ENCODE data around the gene NSD2.
"Not testable (repeated sequence)": the region's sequence is repeated elsewhere in the genome, so short reads cannot be mapped to it uniquely, and the experiment has no call there.

The NSD2 gene

DNA sequence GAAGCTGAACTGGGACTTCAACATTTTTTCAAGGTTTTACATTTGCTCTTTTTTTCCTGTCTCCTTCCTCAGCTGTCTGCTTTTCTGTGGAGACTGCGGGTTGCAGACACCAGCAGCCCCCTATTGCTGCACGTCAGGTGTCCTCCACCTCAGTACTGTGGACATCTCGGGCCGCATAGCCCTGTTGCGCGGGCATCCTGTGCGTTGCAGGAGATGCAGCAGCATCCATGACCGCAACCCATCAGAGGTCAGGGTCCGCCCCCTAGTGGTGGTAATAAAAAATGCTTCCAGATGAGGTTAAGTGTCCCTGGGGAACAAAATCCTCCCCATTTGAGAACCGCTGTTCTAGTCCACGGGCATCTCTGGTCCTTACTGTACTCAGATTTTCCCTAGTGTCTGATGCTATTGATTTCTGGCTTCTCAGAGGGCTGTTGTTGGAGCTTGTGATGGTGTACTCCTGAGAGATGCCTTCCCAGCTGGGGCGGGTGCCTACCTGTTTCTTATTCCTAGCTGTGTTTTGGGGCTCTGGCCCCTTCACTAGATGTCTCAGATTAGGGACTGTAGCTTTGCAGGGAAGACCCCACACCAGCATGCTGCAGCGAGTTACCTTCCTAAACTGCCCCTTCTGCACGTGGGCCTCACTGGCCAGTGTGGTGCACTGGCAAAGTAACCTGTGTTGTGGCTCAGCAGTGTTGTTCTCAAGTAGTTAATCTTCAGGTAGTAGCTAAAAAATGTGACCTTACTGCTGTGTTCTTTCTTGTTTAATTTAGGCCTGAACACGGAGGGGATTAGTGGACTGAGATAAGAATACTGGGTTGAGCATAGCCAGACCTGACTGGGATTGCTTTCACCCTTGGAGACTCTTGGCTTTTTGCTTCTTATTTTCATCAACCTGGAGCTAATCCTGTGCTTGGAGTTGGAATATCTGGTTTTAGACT is 28.2 kb downstream of the NSD2 start:
- DNase-seq = peak; percentile 64

DNA sequence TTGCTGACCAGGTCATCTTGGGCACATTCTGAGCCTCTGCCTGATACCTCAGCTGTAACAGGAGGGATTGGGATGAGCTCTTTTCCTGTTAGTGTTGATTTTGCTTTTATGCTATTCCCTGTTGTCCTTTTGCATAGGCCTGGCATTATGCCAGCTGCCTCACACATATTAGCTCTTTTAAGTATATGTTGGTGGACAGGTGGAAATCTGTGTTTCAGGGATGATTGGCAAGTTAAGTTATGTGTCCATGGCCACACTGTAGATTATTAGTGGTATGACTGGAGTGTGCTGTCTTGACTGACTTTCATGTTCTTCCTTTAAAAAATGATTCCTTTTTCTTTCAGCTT is 28.9 kb downstream of the NSD2 start:
- no peak for DNase-seq

DNA sequence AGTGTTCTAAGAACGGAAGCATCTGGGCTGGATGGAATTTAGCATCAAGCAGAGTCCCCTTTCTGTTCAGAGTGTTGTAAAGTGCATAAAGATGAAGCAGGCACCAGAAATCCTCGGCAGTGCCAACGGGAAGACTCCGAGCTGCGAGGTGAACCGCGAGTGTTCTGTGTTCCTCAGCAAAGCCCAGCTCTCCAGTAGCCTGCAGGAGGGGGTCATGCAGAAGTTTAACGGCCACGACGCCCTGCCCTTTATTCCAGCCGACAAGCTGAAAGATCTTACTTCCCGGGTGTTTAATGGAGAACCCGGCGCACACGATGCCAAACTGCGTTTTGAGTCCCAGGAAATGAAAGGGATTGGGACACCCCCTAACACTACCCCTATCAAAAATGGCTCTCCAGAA is 29.4 kb downstream of the NSD2 start:
- DNase-seq = no peak

DNA sequence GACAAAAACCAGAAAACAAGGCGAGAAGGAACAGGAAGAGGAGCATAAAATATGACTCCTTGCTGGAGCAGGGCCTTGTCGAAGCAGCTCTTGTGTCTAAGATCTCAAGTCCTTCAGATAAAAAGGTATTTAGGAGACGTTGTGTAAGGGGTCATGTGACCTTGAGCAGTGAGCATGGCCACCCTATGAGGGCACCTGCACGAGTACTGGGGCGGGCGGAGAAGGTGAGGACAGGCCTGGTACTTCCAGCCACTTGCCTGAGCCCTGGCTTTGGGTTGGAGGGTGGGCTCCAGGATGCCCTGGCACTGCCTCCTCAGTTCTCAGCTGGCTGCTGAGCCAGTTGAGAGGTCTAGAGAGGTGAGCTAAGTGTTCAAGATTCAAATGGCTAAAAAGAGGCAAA is 29.9 kb downstream of the NSD2 start:
- no peak for DNase-seq

DNA sequence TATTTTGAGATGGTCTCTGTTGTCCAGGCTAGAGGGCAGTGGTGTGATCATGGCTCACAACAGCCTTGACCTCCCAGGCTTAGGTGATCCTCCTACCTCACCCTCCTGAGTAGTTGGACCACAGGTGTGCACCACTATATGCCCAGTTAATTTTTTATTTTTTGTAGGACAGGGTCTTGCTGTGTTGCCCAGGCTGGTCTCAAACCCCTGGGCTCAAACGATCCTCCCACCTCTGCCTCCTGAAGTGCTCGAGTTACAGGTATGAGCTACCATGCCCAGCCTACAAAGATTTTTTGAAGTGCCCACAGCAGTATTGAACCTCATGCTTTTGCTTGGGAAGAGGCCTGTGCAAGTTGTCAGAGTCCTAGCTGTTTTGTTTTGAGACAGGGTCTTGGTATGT is 31.1 kb downstream of the NSD2 start:
- DNase-seq = no peak

DNA sequence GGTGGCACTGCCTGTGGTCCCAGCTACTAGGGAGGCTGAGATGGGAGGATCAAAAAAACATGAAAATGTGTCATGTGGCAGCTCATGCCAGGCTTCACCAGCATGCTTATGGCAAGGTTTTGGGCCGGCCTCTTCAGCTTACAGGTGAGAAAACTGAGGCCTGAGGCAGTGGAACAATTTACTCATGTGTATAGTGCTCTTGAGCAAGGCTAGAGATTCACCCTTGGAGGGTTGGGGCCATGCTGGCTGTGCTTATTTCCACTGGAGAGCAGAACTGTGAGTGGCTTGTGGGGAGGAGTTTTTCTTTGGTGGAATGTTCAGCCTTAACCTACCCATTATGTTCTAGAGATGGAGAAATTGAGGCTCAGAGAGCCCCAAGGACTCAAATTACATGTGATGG is 31.8 kb downstream of the NSD2 start:
- no peak for DNase-seq

DNA sequence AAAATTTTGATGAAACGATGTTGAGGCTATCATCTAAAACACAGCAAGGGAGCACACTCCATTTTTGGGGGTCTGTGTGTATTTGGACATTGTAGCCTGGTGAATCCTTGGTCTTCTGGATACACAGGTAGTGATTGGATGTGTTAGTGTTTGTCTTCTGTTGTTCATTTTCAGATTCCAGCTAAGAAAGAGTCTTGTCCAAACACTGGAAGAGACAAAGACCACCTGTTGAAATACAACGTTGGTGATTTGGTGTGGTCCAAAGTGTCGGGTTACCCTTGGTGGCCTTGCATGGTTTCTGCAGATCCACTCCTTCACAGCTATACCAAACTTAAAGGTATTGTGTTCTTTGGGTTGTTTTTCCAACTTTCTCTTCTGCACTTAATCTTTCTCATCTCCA is 32.8 kb downstream of the NSD2 start:
- DNase-seq = no peak

DNA sequence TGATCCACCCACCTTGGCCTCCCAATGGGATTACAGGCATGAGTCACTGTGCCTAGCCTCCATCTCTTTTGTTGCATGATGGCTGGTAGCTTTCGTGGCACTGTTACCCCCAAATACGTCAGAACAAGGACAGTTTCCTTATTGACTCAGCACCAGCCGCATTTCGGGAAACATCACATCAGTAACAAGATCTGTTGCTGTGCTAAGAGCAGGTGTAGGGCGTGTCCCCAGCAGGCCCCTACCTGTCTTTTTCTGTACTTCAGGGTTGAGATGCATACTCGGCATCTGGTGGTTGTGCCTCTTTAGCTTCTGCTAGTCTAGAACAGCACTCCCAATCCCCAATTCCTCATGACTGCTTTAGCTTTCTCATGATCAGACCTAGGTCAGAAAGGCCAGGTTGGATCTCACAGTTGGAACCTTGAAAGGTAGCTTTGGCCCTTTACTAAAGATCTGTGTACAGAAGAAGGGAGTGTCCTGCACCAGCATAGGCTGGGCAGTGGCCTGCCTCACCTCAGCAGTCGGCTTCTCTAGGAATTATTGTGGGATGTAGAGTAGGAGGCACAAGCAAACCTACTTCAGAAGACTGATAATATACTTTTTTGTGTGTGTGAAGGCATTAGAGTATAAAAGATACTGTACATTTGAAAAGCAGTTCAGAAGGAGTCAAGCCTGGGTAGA is 36.8 kb downstream of the NSD2 start:
- DNase-seq = no peak

DNA sequence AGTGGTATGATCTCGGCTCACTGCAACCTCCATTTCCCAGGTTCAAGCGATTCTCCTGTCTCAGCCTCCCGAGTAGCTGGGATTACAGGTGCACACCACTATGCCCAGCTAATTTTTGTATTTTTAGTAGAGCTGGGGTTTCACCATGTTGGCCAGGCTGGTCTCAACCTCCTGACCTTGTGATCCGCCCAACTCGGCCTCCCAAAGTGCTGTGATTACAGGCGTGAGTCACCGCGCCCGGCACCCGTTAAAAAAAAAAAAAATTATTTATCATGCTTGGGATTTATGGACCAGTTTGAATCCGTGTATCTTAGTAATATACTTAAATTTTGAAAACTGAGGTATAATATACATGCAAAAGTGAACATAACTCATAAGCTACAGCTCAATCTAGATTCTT is 38.5 kb downstream of the NSD2 start:
- not testable (repeated sequence) for DNase-seq

DNA sequence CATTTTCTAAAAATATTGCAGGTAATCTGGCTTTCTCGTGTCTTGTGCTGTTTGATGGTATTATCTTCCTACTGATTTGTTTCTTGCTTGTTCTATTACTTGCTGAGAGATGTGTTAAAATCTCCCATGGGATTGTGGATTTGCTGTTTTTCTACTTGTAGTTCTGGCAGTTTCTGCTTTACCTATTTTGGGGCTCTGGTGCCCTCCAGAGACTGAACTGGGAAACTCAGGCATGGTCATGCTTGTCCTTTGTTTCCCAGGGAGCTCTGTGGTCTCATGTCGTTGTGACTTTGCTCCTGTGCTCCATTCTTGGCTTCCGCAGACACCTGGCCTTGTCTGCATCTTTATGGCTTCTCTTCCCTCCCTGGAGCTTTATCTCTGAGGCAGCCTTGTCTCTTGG is 39.5 kb downstream of the NSD2 start:
- peak; percentile 3 for DNase-seq

DNA sequence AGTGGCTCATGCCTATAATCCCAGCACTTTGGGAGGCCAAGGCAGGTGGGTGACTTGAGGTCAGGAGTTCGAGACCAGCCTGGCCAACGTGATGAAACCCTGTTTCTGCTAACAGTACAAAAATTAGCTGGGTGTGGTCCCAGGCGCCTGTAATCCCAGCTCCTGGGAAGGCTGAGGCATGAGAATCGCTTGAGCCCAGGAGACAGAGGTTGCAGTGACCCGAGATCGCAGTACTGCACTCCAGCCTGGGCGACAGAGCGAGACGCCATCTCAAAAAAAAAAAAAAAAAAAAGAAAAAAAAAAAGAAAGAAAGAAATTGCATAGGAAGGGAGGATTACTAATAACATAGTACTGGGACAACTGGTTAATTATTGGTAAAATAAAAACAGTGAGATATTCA is 40.1 kb downstream of the NSD2 start:
- DNase-seq = not testable (repeated sequence)

DNA sequence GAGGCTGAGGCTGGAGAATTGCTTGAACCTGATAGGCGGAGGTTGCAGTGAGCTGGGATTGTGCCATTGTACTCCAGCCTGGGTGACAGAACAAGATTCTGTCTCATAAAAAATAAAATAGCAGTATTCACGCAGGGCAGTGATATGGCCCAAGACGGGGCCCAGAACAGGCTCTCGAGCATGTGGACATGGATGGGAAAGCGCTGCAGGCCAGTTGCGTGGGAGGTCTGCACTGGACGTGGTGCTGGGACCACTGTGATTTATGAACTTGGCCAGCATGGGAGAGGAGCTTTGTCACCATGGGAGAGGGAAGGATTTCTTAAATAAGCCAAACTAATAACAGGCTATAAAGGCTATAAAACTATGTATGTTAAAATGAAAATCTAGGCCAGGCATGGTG is 51.6 kb downstream of the NSD2 start:
- DNase-seq = no peak

DNA sequence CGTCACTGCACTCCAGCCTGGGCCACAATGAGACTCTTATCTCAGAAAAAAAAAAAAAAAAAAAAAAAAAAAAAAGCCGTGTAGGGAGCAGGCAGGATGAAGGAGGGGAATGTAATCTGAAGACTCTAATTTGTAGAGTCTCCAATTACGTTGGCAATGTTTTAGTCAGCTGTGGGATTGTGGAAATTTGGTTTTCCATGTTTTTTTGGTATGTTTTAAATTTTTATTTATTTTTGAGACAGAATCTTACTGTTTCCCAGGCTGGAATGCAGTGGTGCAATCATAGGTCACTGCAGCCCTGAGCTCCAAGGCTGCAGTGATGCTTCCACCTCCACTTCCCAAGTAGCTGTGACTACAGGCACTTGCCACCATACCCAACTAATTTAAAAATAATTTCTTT is 56.5 kb downstream of the NSD2 start:
- DNase-seq = no peak

DNA sequence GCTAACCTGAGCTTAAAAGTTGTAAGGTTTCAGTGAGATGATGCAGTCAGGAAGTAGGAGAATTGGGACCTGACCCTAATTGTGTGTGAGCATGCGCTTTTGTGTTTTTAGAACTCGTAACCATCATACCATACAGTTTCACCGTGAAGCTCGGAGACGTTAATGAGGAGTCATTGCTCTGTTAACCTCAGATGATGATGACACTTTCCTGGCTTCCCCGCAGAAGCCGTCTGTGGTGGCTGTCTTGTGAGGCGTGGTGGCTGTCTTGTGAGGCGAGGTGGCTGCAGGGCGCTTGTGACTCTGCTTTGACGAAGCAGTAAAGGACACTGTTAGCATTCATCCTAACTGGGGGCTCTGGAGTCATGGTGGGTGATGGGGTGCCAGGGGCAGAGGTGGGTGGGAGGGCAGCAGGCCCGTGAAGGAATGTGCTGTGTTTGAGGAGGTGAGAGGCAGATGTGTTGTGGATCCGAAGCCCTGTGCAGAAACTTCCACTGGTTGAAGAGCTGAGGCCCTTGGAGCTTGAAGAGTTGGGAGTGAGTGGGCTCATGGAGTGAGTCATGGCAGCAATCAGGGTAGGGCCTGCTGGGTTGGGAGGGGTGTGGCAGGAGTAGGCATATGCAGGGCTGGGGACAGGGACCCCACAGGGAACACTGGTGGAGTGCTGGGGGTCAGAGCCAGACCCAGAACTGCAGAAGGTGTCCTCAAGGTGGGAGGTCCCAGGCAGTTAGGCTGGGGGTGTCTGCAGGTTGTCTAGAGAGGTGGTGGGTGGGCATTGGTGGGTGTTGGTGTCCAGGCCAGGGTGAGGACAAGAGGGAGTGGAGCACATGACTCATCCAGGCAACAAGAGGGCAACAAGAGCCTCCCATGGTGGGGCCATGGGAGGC is 57.4 kb downstream of the NSD2 start:
- DNase-seq = no peak

DNA sequence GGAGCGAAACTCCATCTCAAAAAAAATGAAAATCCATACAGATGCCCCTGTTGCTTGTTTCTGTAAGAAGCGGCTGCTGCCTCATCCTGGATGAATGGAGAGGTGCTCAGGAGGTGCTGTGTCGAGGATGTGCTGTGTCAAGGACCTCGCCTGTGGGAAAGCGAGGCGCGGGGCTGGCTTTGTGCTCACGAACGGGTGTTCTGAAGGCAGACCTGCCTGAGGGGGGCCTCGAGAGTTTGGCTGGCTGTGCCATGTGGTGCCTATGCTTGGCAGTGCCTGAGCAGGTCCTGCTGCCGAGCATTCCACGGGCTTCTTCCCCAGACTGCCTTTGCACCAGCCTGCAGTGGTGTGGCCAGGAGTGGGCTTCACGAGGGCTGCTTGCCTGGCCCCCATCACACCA is 61.5 kb downstream of the NSD2 start:
- no peak for DNase-seq

DNA sequence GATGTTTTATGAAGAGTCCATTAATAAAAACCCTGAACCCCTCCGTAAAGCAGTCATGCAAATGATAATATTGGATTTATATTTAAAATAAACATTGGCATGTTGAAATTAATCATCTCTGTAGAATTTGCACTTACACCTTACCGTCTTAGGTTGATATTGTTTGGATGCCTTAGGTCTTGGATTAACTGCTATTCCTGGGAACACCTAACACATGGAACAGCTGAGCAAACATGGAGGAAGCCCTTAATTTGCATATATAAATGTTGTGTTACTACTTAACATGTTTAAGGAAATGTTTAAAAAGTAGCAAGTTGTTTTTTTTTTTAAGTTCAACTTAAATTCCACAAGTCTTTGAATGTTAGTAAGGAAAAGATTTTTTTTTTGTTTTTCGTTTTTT is 62.5 kb downstream of the NSD2 start:
- no peak for DNase-seq

DNA sequence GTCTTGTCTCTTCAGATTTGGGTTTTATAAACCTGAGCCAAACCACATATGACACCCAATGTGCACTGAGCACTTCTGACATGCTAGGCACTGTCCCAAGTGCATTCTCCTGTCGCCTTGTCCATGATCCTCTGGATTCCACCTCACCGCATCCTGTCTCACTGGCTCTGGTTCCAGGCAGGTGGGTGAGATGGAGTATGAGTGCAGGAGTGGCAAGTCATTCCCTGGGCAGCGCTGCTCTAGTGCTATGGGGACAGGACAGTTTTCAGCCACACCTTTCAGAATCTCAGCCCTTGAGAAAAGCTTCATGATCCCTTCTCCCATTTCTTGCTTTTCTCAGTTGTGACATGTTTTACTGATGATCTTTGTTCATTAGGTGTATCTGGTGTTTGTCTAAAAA is 66.4 kb downstream of the NSD2 start:
- DNase-seq = no peak

DNA sequence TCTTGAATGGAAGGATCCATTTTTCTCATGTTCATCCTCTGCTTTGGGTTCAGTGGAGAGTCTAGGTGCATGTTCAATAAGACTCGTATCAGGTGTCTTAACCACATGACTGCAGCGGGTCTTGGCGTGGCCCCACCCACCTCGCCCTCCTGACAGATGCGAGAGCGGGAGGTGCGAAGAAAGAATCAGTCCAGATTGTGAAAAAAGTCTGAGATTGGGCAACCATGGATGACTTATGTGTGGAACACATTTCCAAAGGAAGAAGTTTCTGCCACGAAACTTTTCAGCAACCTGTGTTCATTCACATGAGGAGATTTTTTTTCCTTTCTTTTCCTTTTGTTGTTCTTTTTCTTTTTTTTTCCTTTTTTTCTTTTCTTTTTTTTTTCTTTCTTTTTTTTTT is 66.8 kb downstream of the NSD2 start:
- DNase-seq = no peak

DNA sequence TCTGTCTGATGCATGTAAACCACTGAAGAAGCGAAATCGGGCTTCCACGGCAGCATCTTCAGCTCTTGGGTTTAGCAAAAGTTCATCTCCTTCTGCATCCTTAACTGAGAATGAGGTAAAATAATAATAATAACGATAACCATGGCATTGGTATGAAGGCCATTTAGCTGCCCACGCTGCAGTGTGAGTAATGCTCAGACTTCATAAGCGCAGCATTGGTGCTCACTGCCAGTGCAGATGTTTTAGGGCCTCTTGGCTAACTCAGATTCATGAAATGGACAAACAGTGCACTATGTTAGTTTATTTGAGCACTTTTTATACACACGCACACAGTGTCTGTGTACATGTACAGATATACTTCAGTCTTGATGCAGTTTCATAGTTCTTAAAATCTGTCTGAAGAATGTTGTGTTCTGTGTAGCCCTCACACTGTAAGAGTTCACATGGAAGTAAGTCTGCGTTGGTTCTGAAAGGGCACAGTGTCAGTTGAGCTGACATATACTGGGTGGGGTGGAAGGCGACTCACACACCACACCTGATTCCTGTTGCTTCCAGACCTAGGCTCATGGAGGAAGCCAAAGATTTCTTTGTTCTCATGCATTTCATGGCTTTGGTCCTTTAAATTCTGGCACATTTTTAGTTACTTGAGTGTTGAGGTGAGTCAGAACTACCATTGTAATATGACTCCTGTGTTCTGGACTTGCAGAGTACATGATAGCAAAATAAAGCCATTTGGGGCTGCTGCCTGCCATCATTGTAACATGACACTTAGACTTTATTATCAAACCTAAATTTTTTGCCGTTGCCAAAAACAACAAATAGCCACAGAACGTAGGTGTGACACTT is 68.7 kb downstream of the NSD2 start:
- DNase-seq = peak; percentile 27

DNA sequence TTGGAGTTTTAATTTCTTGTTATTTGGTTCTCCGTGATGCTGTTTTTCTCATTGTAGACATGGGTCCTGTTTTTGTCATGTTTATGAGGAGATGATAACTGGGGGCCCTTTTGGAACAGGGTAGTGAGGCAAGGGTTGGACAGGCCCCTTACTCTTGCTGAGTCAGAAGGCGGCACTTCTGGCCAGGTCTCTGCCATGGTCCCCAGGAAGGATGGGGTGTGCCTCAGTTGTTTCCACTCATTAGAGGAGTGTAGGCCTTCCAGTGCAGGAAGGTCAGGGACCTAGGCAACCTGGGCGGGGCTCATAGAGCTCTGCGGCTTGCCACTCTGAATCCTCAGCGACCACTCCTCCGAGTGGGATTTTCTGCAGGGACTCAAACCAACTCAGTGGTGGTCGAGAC is 69.4 kb downstream of the NSD2 start:
- DNase-seq = no peak

DNA sequence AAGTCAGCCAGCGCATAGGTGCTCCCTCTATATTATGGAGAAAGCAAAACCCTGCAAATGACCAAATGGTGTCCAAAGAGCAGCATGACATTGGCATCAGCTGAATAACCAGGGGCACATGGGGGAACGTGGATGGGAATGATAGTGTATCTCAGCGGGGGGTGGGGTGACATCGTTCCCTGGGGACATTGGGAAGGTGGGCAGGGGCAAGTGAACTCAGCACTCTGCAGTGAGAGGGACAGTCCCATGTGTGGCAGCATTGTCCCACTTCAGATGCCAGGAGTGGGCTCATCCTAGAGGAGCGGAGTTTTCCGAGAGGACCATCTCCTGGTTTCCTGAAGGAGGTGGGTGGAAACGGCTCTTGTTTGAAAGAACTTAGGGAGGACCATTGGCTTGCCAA is 72.7 kb downstream of the NSD2 start:
- no peak for DNase-seq

DNA sequence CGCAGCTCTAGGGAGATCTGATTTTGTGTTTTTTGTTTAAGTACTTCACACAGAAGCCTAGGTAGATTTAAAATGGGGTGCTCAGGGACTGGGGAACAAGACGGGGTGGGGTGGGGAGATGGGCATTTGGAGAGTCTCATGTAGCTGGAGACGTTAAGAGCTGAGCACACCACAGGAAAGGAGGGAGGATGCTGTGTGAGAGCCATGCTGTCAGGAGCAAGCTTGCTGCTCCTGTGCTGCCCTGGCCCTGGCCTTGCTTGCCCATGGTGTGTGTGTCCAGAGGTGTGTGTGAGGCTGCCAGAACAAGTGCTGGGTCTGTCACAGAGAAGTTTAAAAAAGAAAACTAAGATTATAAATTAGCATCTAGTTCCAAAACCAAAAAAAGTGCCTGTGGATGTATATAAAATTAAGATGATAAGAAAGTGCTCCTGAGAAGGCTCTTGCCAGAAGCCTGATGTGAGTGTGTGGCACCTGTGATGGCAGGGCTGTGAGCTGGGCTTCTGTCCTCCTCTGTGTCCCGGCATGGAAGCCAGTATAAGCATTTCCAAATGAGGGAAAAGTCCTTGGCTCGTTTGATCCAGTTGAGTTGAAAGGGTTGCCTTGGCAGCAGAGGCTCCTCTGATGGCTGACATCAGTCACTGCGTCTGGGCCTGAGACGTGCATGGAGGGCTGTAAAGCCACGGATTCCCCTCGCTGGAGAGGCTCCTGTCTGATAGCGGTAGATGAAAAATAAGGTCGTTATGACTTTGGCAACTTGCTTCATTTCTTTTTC is 74.1 kb downstream of the NSD2 start:
- no peak for DNase-seq
